ENCODE measurements around the gene SETD4. TPM values are rescaled to one million over a fixed set of nuclear protein-coding genes. Genes with fewer than 3 reads are reported as not detected.

SETD4 gene
- total RNA-seq, 1 experiment from 2014 or later = 13.8 TPM

- no peaks in the 10 kb centered on the region for H3K27me3 ChIP-seq (ENCODE audit: control insufficient read depth, insufficient read depth, low read length)
- no peaks in the 10 kb centered on the region for H3K36me3 ChIP-seq (replicated peaks; ENCODE audit: control insufficient read depth, insufficient read depth, low read length)
- DNase-seq = no peak
- no peak overlapping the region for H3K4me3 ChIP-seq (ENCODE audit: insufficient read depth, low read depth, low read length)
These were observed 37.8 kb downstream of the SETD4 start for GRCh38 chr21:36022427-36023091.

GRCh38 chr21:36021251-36021837, 39.0 kb downstream of the SETD4 start:
- no peak for DNase-seq
- no peaks in the 10 kb centered on the region for H3K27me3 ChIP-seq (ENCODE audit: control insufficient read depth, insufficient read depth, low read length)
- H3K4me3 ChIP-seq (ENCODE audit: insufficient read depth, low read depth, low read length) = no peak overlapping the region
- H3K36me3 ChIP-seq (replicated peaks; ENCODE audit: control insufficient read depth, insufficient read depth, low read length) = no peaks in the 10 kb centered on the region

GRCh38 chr21:36015045-36015444, 45.3 kb downstream of the SETD4 start:
- Histone ChIP-seq H3K4me3 (ENCODE audit: insufficient read depth, low read depth, low read length) (no peak overlapping the region), H3K27me3 (ENCODE audit: control insufficient read depth, insufficient read depth, low read length) (no peaks in the 10 kb centered on the region), H3K36me3 (replicated peaks; ENCODE audit: control insufficient read depth, insufficient read depth, low read length) (no peaks in the 10 kb centered on the region)
- DNase-seq = no peak

GRCh38 chr21:36010801-36011200, 49.5 kb downstream of the SETD4 start:
- Histone ChIP-seq H3K36me3 (replicated peaks; ENCODE audit: control insufficient read depth, insufficient read depth, low read length) (no peaks in the 10 kb centered on the region), H3K4me3 (ENCODE audit: insufficient read depth, low read depth, low read length) (no peak overlapping the region), H3K27me3 (ENCODE audit: control insufficient read depth, insufficient read depth, low read length) (no peaks in the 10 kb centered on the region)
- no peak for DNase-seq

- no peak for DNase-seq
- no peak overlapping the region for H3K4me3 ChIP-seq (ENCODE audit: insufficient read depth, low read depth, low read length)
- H3K36me3 ChIP-seq (replicated peaks; ENCODE audit: control insufficient read depth, insufficient read depth, low read length) = no peaks in the 10 kb centered on the region
These were observed 51.8 kb downstream of the SETD4 start for GRCh38 chr21:36008505-36008904.

GRCh38 chr21:36005879-36006400, 54.4 kb downstream of the SETD4 start:
- Histone ChIP-seq H3K4me3 (ENCODE audit: insufficient read depth, low read depth, low read length) (no peak overlapping the region), H3K27me3 (ENCODE audit: control insufficient read depth, insufficient read depth, low read length) (no peaks in the 10 kb centered on the region), H3K36me3 (replicated peaks; ENCODE audit: control insufficient read depth, insufficient read depth, low read length) (no peaks in the 10 kb centered on the region)
- no peak for DNase-seq

More at GRCh38 chr21:36008505-36008904, 51.8 kb downstream of the SETD4 start:
- H3K27me3 ChIP-seq (ENCODE audit: control insufficient read depth, insufficient read depth, low read length) = no peaks in the 10 kb centered on the region

- Histone ChIP-seq H3K4me3 (ENCODE audit: insufficient read depth, low read depth, low read length) (no peak overlapping the region), H3K27me3 (ENCODE audit: control insufficient read depth, insufficient read depth, low read length) (no peaks in the 10 kb centered on the region), H3K36me3 (replicated peaks; ENCODE audit: control insufficient read depth, insufficient read depth, low read length) (no peaks in the 10 kb centered on the region)
- peak; percentile 16 for DNase-seq
These were observed 55.3 kb downstream of the SETD4 start for GRCh38 chr21:36005018-36005417.

- H3K27me3 ChIP-seq (ENCODE audit: control insufficient read depth, insufficient read depth, low read length) = no peaks in the 10 kb centered on the region
- DNase-seq = peak; percentile 36
- H3K4me3 ChIP-seq (ENCODE audit: insufficient read depth, low read depth, low read length) = no peak overlapping the region
- H3K36me3 ChIP-seq (replicated peaks; ENCODE audit: control insufficient read depth, insufficient read depth, low read length) = no peaks in the 10 kb centered on the region
These were observed 55.9 kb downstream of the SETD4 start for GRCh38 chr21:36004441-36004840.

GRCh38 chr21:36003776-36004175, 56.5 kb downstream of the SETD4 start:
- no peak overlapping the region for H3K4me3 ChIP-seq (ENCODE audit: insufficient read depth, low read depth, low read length)
- DNase-seq = no peak
- no peaks in the 10 kb centered on the region for H3K36me3 ChIP-seq (replicated peaks; ENCODE audit: control insufficient read depth, insufficient read depth, low read length)
- no peaks in the 10 kb centered on the region for H3K27me3 ChIP-seq (ENCODE audit: control insufficient read depth, insufficient read depth, low read length)

GRCh38 chr21:35996217-35996616, 64.1 kb downstream of the SETD4 start:
- Histone ChIP-seq H3K27me3 (ENCODE audit: control insufficient read depth, insufficient read depth, low read length) (no peaks in the 10 kb centered on the region), H3K4me3 (ENCODE audit: insufficient read depth, low read depth, low read length) (no peak overlapping the region), H3K36me3 (replicated peaks; ENCODE audit: control insufficient read depth, insufficient read depth, low read length) (no peaks in the 10 kb centered on the region)
- no peak for DNase-seq

- no peak for DNase-seq
- Histone ChIP-seq H3K27me3 (ENCODE audit: control insufficient read depth, insufficient read depth, low read length) (no peaks in the 10 kb centered on the region), H3K4me3 (ENCODE audit: insufficient read depth, low read depth, low read length) (no peak overlapping the region), H3K36me3 (replicated peaks; ENCODE audit: control insufficient read depth, insufficient read depth, low read length) (no peaks in the 10 kb centered on the region)
These were observed 64.7 kb downstream of the SETD4 start for GRCh38 chr21:35995522-35996088.

- no peak for DNase-seq
- no peaks in the 10 kb centered on the region for H3K27me3 ChIP-seq (ENCODE audit: control insufficient read depth, insufficient read depth, low read length)
- no peaks in the 10 kb centered on the region for H3K36me3 ChIP-seq (replicated peaks; ENCODE audit: control insufficient read depth, insufficient read depth, low read length)
- H3K4me3 ChIP-seq (ENCODE audit: insufficient read depth, low read depth, low read length) = no peak overlapping the region
These were observed 65.7 kb downstream of the SETD4 start for GRCh38 chr21:35994613-35995012.

GRCh38 chr21:35993875-35994490, 66.3 kb downstream of the SETD4 start:
- DNase-seq = no peak
- H3K27me3 ChIP-seq (ENCODE audit: control insufficient read depth, insufficient read depth, low read length) = no peaks in the 10 kb centered on the region; the same call in 1 of the 2 replicates
- H3K36me3 ChIP-seq (replicated peaks; ENCODE audit: control insufficient read depth, insufficient read depth, low read length) = no peaks in the 10 kb centered on the region
- H3K4me3 ChIP-seq (ENCODE audit: insufficient read depth, low read depth, low read length) = no peak overlapping the region

GRCh38 chr21:35991131-35991530, 69.2 kb downstream of the SETD4 start:
- DNase-seq = no peak
- Histone ChIP-seq H3K4me3 (ENCODE audit: insufficient read depth, low read depth, low read length) (no peak overlapping the region), H3K27me3 (ENCODE audit: control insufficient read depth, insufficient read depth, low read length) (no peaks in the 10 kb centered on the region; the same call in 1 of the 2 replicates), H3K36me3 (replicated peaks; ENCODE audit: control insufficient read depth, insufficient read depth, low read length) (no peaks in the 10 kb centered on the region)

GRCh38 chr21:35990609-35991008, 69.7 kb downstream of the SETD4 start:
- Histone ChIP-seq H3K27me3 (ENCODE audit: control insufficient read depth, insufficient read depth, low read length) (no peaks in the 10 kb centered on the region; the same call in 1 of the 2 replicates), H3K36me3 (replicated peaks; ENCODE audit: control insufficient read depth, insufficient read depth, low read length) (no peaks in the 10 kb centered on the region), H3K4me3 (ENCODE audit: insufficient read depth, low read depth, low read length) (no peak overlapping the region)
- DNase-seq = no peak

Measured in H7 (cell line).